ENCODE data around the gene SPIB. TPM values are rescaled to one million over a fixed set of nuclear protein-coding genes. Genes with fewer than 3 reads are reported as not detected.
"Not testable (repeated sequence)": the region's sequence is repeated elsewhere in the genome, so short reads cannot be mapped to it uniquely, and the experiment has no call there.

The SPIB gene
- polyA plus RNA-seq, 3 donors, result 0.34 to 1.4 (median 0.46) TPM

- WGBS, 3 donors, result 57 to 85% (median 67%) methylated on average over 19 to 21 of the region's 21 CpGs
- H3K27ac ChIP-seq (ENCODE audit: low read depth, low read length), result no peak overlapping the region
Observed at GRCh38 chr19:50387176-50387867, 31.4 kb upstream of the SPIB start.

- WGBS, 3 donors, result 75 to 94% (median 86%) methylated on average over 8 of the region's 8 CpGs
Observed at GRCh38 chr19:50387868-50388245, 30.9 kb upstream of the SPIB start.

GRCh38 chr19:50390295-50390694, 28.4 kb upstream of the SPIB start:
- H3K27ac ChIP-seq (ENCODE audit: low read depth, low read length), result not testable (repeated sequence)

More at GRCh38 chr19:50387868-50388245, 30.9 kb upstream of the SPIB start:
- no peak overlapping the region for H3K27ac ChIP-seq (ENCODE audit: low read depth, low read length)

GRCh38 chr19:50390952-50391351, 27.8 kb upstream of the SPIB start:
- 94 to 99% (median 94%) methylated on average over 21 to 22 of the region's 23 CpGs for WGBS, 3 donors
- not testable (repeated sequence) for H3K27ac ChIP-seq (ENCODE audit: low read depth, low read length)

More at GRCh38 chr19:50390295-50390694, 28.4 kb upstream of the SPIB start:
- WGBS, 3 donors, result 77 to 84% (median 78%) methylated on average over 3 of the region's 3 CpGs

- WGBS, 3 donors, result 89 to 93% (median 91%) methylated on average over 5 of the region's 5 CpGs
Observed at GRCh38 chr19:50392759-50393158, 26.0 kb upstream of the SPIB start.

GRCh38 chr19:50393589-50393988, 25.1 kb upstream of the SPIB start:
- WGBS, 3 donors, result 75 to 94% (median 92%) methylated on average over 4 of the region's 4 CpGs
- no peak overlapping the region for H3K27ac ChIP-seq (ENCODE audit: low read depth, low read length)

More at GRCh38 chr19:50392759-50393158, 26.0 kb upstream of the SPIB start:
- H3K27ac ChIP-seq (ENCODE audit: low read depth, low read length), result no peak overlapping the region

- H3K27ac ChIP-seq (ENCODE audit: low read depth, low read length), result no peak overlapping the region
- WGBS, 3 donors, result 96 to 97% (median 96%) methylated on average over 9 of the region's 9 CpGs
Observed at GRCh38 chr19:50394017-50394416, 24.7 kb upstream of the SPIB start.

- no peak overlapping the region for H3K27ac ChIP-seq (ENCODE audit: low read depth, low read length)
- WGBS, 3 donors, result 92 to 97% (median 93%) methylated on average over 13 of the region's 13 CpGs
Observed at GRCh38 chr19:50398675-50399367, 19.9 kb upstream of the SPIB start.

- H3K27ac ChIP-seq (ENCODE audit: low read depth, low read length), result no peak overlapping the region
- 97 to 99% (median 99%) methylated on average over 10 of the region's 10 CpGs for WGBS, 3 donors
Observed at GRCh38 chr19:50399368-50399745, 19.4 kb upstream of the SPIB start.

- 89 to 95% (median 94%) methylated on average over 47 to 48 of the region's 48 CpGs for WGBS, 3 donors
- no peak overlapping the region for H3K27ac ChIP-seq (ENCODE audit: low read depth, low read length)
Observed at GRCh38 chr19:50401605-50402450, 16.9 kb upstream of the SPIB start.

- no peak overlapping the region for H3K27ac ChIP-seq (ENCODE audit: low read depth, low read length)
- 96 to 97% (median 96%) methylated on average over 34 to 41 of the region's 41 CpGs for WGBS, 3 donors
Observed at GRCh38 chr19:50402544-50403301, 16.0 kb upstream of the SPIB start.

- WGBS, 3 donors, result 87 to 94% (median 92%) methylated on average over 21 to 22 of the region's 22 CpGs
- H3K27ac ChIP-seq (ENCODE audit: low read depth, low read length), result no peak overlapping the region
Observed at GRCh38 chr19:50406156-50406820, 12.4 kb upstream of the SPIB start.

- WGBS, 3 donors, result 94 to 95% (median 94%) methylated on average over 19 of the region's 19 CpGs
- no peak overlapping the region for H3K27ac ChIP-seq (ENCODE audit: low read depth, low read length)
Observed at GRCh38 chr19:50406829-50407228, 11.9 kb upstream of the SPIB start.

GRCh38 chr19:50409347-50409746, 9.4 kb upstream of the SPIB start:
- H3K27ac ChIP-seq (ENCODE audit: low read depth, low read length), result no peak overlapping the region
- 96 to 97% (median 96%) methylated on average over 17 of the region's 17 CpGs for WGBS, 3 donors

- 83 to 85% (median 84%) methylated on average over 10 of the region's 10 CpGs for WGBS, 3 donors
- H3K27ac ChIP-seq (ENCODE audit: low read depth, low read length), result no peak overlapping the region
Observed at GRCh38 chr19:50410109-50410508, 8.6 kb upstream of the SPIB start.

GRCh38 chr19:50412419-50412818, 6.3 kb upstream of the SPIB start:
- WGBS, 3 donors, result 92 to 100% (median 97%) methylated on average over 2 of the region's 2 CpGs
- no peak overlapping the region for H3K27ac ChIP-seq (ENCODE audit: low read depth, low read length)

GRCh38 chr19:50413096-50413495, 5.6 kb upstream of the SPIB start:
- 91 to 94% (median 94%) methylated on average over 13 of the region's 13 CpGs for WGBS, 3 donors
- H3K27ac ChIP-seq (ENCODE audit: low read depth, low read length), result no peak overlapping the region

- 95% methylated on average over 21 of the region's 21 CpGs for WGBS, 3 donors
- no peak overlapping the region for H3K27ac ChIP-seq (ENCODE audit: low read depth, low read length)
Observed at GRCh38 chr19:50413531-50413930, 5.2 kb upstream of the SPIB start.
